HG03575 (cell line): ENCODE data around the gene ATP5F1E.
A peak's percentile ranks its signal among the peaks of the same experiment; 100 is the strongest.

ENCODE experiments used
- ATAC-seq: cut with Tn5 transposase; IDR thresholded peaks from one replicate; pipeline ENCODE4 v1.9.1; 2021; ENCODE audit not compliant: unreplicated experiment, insufficient number of reproducible peaks, low FRiP score; ENCODE audit errors: extremely low read depth

The ATP5F1E gene

GRCh38 chr20:59010321-59010994, 21.7 kb downstream of the ATP5F1E start:
- ATAC-seq: no peak

DNA sequence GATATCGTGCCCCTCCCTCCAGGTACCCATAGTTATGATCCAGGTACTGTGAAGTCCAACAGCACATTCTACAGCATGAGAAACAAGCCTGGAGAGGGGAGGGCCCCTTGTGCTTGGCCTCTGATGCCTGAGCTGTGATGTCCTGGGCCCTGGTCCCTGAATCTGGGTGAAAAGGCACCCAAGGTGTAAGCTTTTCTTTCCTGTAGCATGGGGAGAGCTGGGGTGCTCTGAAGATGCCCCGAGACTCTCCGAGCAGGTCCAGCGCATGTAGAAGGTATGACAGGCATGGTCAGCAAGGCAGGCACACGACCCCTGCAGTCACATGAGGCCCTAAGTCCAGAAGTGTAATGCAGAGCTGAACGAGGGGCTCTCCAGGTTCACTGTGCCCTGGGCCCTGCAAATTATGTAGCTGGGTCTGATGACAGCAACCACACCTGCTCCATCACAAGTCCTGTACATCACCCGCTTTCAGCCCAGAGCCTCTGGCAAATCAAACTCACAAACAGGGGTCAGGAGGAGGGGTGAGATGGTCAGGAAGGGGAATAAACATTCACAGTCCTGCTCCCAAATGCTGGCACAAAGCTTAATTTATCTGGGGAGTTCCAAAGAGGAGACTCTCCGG, 23.3 kb downstream of the ATP5F1E start:
- ATAC-seq: no peak

- ATAC-seq: no peak
Observed at GRCh38 chr20:59007665-59008511, 24.2 kb downstream of the ATP5F1E start.

- no peak for ATAC-seq
Observed at GRCh38 chr20:59006864-59007664, 25.1 kb downstream of the ATP5F1E start, which contains the start of gene CTSZ. CTSZ (minus strand) TSS chr20:59007254; CDS start chr20:59007128, 126 bp downstream.

GRCh38 chr20:59006167-59006863, 25.8 kb downstream of the ATP5F1E start:
- no peak for ATAC-seq

DNA sequence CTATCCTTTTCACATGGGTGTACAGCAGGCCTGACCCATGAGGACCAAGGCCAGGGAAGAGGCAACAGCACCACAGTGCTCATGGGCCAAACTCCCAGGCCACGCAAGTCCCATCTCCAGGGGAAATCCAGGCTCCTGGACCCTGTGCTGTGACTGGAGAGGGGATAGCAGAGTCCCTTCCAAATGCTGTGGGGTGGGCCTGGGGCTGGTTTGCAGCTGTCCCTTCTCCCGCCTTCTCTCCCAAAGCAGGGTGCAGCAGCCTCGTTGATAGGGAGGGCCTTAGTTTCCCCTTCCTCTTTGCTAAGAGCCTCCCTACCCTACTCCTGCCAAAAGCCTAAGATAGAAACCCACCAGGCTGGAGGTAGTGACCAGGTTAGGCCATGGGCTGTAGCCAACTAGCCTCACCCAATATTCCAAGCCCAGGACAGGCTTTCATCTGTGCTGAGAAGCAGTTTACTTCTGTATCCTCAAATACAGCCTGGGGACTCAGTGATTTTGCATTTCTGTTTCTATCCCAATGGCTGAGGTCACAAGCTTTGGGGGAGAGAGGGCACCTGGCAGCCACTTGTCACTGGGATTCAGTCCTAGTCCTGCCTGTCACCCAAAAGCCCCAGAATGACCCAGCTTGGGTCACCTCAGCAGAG, 26.5 kb downstream of the ATP5F1E start:
- ATAC-seq: no peak

DNA sequence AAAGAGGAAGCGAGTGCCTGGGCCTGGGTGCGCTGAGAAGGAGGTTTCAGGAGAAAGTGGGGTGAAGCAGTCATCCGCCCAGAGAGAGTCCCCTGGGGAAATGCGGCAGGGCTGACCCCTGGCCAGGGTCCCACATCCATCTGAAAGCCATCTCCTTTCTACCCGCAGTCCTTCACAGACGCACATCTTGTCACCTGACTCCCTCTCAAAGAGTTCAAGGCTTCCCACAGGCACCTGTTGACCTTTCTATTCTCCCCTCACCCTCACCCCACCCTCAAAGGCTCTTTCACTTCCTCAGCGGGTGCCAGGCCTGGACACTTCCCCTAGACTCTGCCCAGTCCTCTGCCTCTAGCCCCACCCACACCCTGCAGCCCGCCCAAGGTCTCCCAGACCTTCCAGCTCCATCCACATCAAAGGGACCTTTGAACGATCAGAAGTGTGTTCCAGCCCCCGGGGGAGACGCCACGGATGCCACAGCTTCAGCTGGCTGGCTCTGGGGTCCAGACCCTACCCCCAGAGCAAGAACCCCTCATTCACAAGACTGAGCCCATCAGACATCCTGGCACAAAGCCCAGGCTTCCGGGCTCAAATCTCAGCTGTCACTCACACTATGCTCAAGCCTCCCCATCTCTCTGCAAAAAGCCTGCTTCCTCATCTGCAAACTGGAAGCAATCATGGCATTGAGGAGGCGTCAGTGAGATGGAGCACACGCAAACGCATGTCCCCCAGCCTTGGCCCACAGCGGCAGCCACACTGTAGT, 27.2 kb downstream of the ATP5F1E start:
- ATAC-seq: peak; percentile 32

DNA sequence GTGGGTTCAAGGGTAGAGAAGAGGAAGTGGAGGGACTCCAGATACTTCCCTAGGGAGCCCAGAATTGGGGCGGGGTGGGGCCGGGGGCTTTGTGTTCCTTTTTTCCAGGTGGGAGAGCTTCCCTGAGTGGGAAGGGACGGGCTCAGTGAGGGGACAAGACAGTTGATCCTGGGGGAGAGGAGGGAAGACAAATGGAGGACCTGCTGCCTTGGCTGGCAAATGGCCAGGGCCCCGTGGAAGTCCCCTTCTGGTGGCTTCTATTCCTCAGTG, 27.7 kb downstream of the ATP5F1E start:
- ATAC-seq: no peak

DNA sequence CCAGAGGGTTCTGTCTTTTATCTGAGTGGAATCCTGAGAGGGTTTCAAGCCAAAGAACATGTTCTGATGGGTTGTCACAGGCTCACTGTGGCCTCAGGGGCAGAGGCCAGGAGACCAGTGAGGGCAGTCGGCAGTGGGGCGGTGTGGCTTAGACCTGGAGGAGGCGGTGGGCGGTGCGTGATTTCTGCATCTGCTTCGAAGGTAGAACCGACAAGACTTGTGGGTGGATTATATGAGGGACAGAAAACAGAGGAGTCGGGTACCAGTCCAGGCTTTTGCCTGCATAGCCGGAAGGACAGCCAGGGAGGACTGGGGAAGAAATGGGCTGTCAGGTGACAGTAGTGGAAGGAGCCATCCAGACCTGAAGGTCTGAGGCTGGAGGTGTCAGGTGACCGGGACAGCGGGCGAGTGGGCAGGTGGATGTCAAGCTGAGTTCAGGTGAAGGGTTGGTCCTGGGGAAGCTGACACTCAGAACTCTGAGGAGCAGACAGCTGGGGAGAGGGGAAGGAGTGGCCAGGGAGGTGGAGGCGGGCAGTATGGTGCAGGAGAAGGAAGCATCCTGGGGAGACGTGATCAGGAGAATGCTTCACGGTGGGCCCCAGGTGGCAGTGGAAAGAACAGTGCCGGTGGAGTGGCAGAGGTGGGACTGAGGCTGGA, 28.2 kb downstream of the ATP5F1E start:
- ATAC-seq: no peak

- ATAC-seq: no peak
Observed at GRCh38 chr20:59002874-59003399, 29.2 kb downstream of the ATP5F1E start.

GRCh38 chr20:59002388-59002787, 29.7 kb downstream of the ATP5F1E start:
- ATAC-seq: no peak

DNA sequence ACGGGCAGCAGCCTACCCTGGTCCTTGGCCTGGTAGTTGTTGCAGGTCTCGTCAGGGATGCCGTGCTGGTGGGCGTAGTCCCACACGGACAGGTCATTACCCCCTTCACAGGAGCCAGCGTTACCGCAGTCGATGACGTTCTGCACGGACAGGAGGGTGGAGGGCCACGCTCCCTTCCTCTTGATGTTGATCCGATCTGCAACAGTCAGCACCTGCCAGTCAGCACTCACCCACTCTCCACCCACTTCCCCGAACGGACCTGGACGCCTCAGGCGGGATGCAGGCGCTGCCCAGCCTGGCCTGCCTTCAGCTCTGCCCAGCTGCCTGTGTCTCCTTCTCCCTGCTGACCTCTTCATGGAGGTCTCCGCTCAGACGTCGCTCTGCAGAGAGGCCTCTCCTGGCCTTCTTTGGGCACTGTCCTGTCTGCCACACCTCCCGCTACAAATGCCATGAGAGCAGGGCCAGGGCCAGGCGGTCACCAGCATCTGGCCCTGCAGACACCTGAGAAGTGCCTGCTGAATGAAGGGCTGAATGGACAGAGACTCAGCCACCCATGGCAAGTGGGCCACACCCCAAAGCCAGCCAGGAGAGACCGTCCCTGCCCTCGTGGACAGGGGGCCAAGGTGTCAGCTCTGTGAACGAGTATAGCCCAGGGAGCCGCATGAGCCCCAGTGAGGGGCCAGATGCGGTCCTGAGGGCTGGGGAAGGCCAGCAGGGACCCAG, 30.5 kb downstream of the ATP5F1E start:
- ATAC-seq: no peak

DNA sequence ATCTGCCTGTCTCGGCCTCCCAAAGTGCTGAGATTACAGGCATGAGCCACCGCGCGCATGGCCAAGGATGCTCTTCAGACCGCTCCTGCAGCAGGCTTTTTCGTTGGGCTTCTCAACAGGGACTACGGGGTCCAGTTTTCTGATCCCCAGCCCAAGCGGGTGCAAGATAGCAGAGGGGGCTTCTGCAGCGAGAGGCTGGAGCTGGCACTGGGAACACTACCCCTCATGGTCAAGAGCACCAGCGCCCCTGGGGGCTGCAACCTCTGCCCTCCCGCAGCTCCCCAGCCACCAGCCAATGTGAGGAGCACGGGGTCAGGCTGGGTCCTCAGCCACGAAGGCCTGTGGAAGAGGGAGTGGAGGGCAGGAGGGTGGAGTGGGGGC, 31.1 kb downstream of the ATP5F1E start:
- ATAC-seq: no peak

GRCh38 chr20:59000326-59000725, 31.8 kb downstream of the ATP5F1E start:
- ATAC-seq: no peak

DNA sequence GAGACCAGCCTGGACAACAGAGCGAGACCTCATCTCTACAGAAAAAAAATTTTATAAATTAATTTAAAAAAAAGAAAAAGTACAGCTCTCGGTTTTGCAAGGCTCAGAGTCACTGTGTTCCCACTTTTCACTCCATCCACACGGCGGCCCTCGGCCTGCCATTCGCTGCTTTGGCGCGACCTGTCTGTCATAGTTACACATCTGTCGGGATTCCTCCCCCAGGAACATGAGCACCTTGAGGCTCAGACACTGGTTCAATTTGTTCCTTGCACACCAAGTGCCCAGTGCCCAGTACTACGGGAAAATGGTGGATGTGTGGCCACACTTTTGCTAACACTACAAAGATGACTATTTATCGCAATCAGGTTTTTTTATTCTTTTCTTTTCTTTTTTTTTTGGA, 33.5 kb downstream of the ATP5F1E start:
- no peak for ATAC-seq

GRCh38 chr20:58997141-58997770, 34.9 kb downstream of the ATP5F1E start:
- no peak for ATAC-seq
